ENCODE data around the gene ZFP36L1. TPM values are rescaled to one million over a fixed set of nuclear protein-coding genes. Genes with fewer than 3 reads are reported as not detected.

The ZFP36L1 gene
- total and polyA plus RNA-seq, 10 of the 15 experiments (the other 5 are each of a cell fraction or from before 2014, with no cell fraction given), result 22.0 to 184 (median 66.1) TPM

GRCh38 chr14:68788996-68789820 is 3.7 kb downstream of the ZFP36L1 start (continued):
- no peak; the same call in 1 of the 2 replicates for TF ChIP-seq CBFB (IDR thresholded peaks at IDR 0.05; ENCODE audit: low read depth)
- no peak; the same call in 1 of the 2 replicates for TF ChIP-seq SMAD5 (IDR thresholded peaks at IDR 0.05; ENCODE audit: low read depth)
- no peak for TF ChIP-seq RBBP5 (conservative IDR thresholded peaks at IDR 0.05)
- no peak for TF ChIP-seq CBX3 (IDR thresholded peaks at IDR 0.05; ENCODE audit: borderline replicate concordance, low read depth)
- peak; percentile 13; the same call in 1 of the 2 replicates for TF ChIP-seq CHD1 (IDR thresholded peaks at IDR 0.05; ENCODE audit: low read depth, low read length)
- TF ChIP-seq YBX1 (IDR thresholded peaks at IDR 0.05), result 0 out of 2 replicates have a peak, but pooled peaks have one; percentile 77
- no peak for TF ChIP-seq ZBED1 (IDR thresholded peaks at IDR 0.05; ENCODE audit: borderline replicate concordance)
- TF ChIP-seq POLR2AphosphoS5 (IDR thresholded peaks at IDR 0.05; ENCODE audit: low read length), result peak; percentile 89
- TF ChIP-seq MXI1 (IDR thresholded peaks at IDR 0.05; ENCODE audit: low read depth, low read length), result 0 out of 2 replicates have a peak, but pooled peaks have one; percentile 32
- no peak for TF ChIP-seq ZBTB4 (CRISPR knock-in tag; IDR thresholded peaks at IDR 0.05)
- TF ChIP-seq DPF2 (IDR thresholded peaks at IDR 0.05), result no peak
- TF ChIP-seq RELA (IDR thresholded peaks at IDR 0.05; ENCODE audit: borderline replicate concordance, partially characterized antibody), result peak; percentile 32
- TF ChIP-seq CREM (IDR thresholded peaks at IDR 0.05; ENCODE audit: low read depth), result 0 out of 2 replicates have a peak, but pooled peaks have one; percentile 16
- peak; percentile 34; the same call in 1 of the 2 replicates for TF ChIP-seq SIN3A (IDR thresholded peaks at IDR 0.05; ENCODE audit: low read depth, low read length)
- TF ChIP-seq PAX8 (IDR thresholded peaks at IDR 0.05), result no peak
- TF ChIP-seq ETV6 (conservative IDR thresholded peaks at IDR 0.05 in 1 of 2, IDR thresholded peaks at IDR 0.05 in 1 of 2; ENCODE audit: borderline replicate concordance in 1 of 2, low read depth in 1 of 2), result peak in 1 of 2 experiments; percentile 49; a peak in 1 of 4 replicates
- no peak for TF ChIP-seq ATF7 (IDR thresholded peaks at IDR 0.05; ENCODE audit: low read depth)
- TF ChIP-seq MAX (IDR thresholded peaks at IDR 0.05; ENCODE audit: low read depth, low read length), result no peak; the same call in 1 of the 2 replicates
- TF ChIP-seq BHLHE40 (IDR thresholded peaks at IDR 0.05; ENCODE audit: borderline replicate concordance in 1 of 2, low read depth in 2 of 2, low read length in 1 of 2), result peak in 1 of 2 experiments; percentile 34; a peak in 1 of 4 replicates
- TF ChIP-seq SMAD1 (IDR thresholded peaks at IDR 0.05; ENCODE audit: low read depth, partially characterized antibody), result peak; percentile 95
- TF ChIP-seq RCOR1 (conservative IDR thresholded peaks at IDR 0.05; ENCODE audit: low read depth, low read length), result no peak
- TF ChIP-seq SMC3 (IDR thresholded peaks at IDR 0.05; ENCODE audit: borderline replicate concordance, low read length), result peak; percentile 91
- peak; percentile 80 for TF ChIP-seq RAD21 (IDR thresholded peaks at IDR 0.05; ENCODE audit: insufficient read depth, low read depth, low read length)
- peak; percentile 77 for TF ChIP-seq POLR2A (IDR thresholded peaks at IDR 0.05; ENCODE audit: low read depth, low read length)
- peak; percentile 92 for TF ChIP-seq HDGF (IDR thresholded peaks at IDR 0.05)

Data from GM12878 (cell line).